ENCODE data around the gene CAV1.
"Not testable (repeated sequence)": the region's sequence is repeated elsewhere in the genome, so short reads cannot be mapped to it uniquely, and the experiment has no call there.

The CAV1 gene

GRCh38 chr7:116583653-116584052 lies 58.8 kb downstream of the CAV1 start:
- DNase-seq = no peak

- no peak for DNase-seq
Measured at GRCh38 chr7:116584721-116585120, 59.9 kb downstream of the CAV1 start.

- DNase-seq = no peak
Measured at GRCh38 chr7:116585392-116585791, 60.6 kb downstream of the CAV1 start.

GRCh38 chr7:116585967-116586366 lies 61.1 kb downstream of the CAV1 start:
- no peak for DNase-seq

GRCh38 chr7:116587200-116587599 lies 62.4 kb downstream of the CAV1 start:
- DNase-seq = not testable (repeated sequence)

- DNase-seq = no peak
Measured at GRCh38 chr7:116588225-116588624, 63.4 kb downstream of the CAV1 start.

GRCh38 chr7:116588641-116589594 lies 64.1 kb downstream of the CAV1 start:
- peak; percentile 65 for DNase-seq

- peak; percentile 22 for DNase-seq
Measured at GRCh38 chr7:116591202-116592040, 66.6 kb downstream of the CAV1 start.

- DNase-seq = no peak
Measured at GRCh38 chr7:116592041-116592355, 67.2 kb downstream of the CAV1 start.

GRCh38 chr7:116592445-116592844 lies 67.6 kb downstream of the CAV1 start:
- no peak for DNase-seq

GRCh38 chr7:116593359-116594075 lies 68.7 kb downstream of the CAV1 start:
- DNase-seq = no peak

- no peak for DNase-seq
Measured at GRCh38 chr7:116595063-116595462, 70.2 kb downstream of the CAV1 start.

- no peak for DNase-seq
Measured at GRCh38 chr7:116597384-116597783, 72.5 kb downstream of the CAV1 start.

- DNase-seq = no peak
Measured at GRCh38 chr7:116598278-116598677, 73.4 kb downstream of the CAV1 start.

- no peak for DNase-seq
Measured at GRCh38 chr7:116598861-116599260, 74.0 kb downstream of the CAV1 start.

- no peak for DNase-seq
Measured at GRCh38 chr7:116601426-116601825, 76.6 kb downstream of the CAV1 start.

GRCh38 chr7:116607299-116607698 lies 82.5 kb downstream of the CAV1 start:
- DNase-seq = no peak

- DNase-seq = no peak
Measured at GRCh38 chr7:116610210-116610609, 85.4 kb downstream of the CAV1 start.

GRCh38 chr7:116610721-116611120 lies 85.9 kb downstream of the CAV1 start:
- DNase-seq = no peak

Data from NCI-H345 (cell line).